K562 (cell line): Measurements from ENCODE around the gene TUBGCP5.

Experiments
- CHD7 ChIP-seq: fragments of 200-600 bp; sonication (generic); IDR thresholded peaks from one replicate; pipeline ENCODE4 v1.6.1; 2012; ENCODE audit warnings: mild to moderate bottlenecking, low read depth, low read length, inconsistent platforms
- CTCF ChIP-seq, 3 experiments: IDR thresholded peaks in 2 of 3; conservative IDR thresholded peaks in 1 of 3; 2 replicates each; pipeline ENCODE4 v1.5.1; 2011 to 2012; ENCODE audit warnings: low read length in 3 of 3, mild to moderate bottlenecking in 3 of 3, control low read depth in 2 of 3, improper control_type of control experiment in 1 of 3, inconsistent platforms in 1 of 3, low read depth in 1 of 3, mixed read lengths in 1 of 3, moderate library complexity in 1 of 3; ENCODE audit not compliant: insufficient read depth in 2 of 3
- E2F6 ChIP-seq, 2 experiments: IDR thresholded peaks; 2 replicates each; pipeline ENCODE4 v1.6.1; 2011; ENCODE audit warnings: borderline replicate concordance in 1 of 2, control low read depth in 1 of 2, low read depth in 1 of 2, low read length in 1 of 2, mild to moderate bottlenecking in 1 of 2, mixed read lengths in 1 of 2, moderate library complexity in 1 of 2; ENCODE audit not compliant: insufficient read depth in 1 of 2, insufficient read length in 1 of 2, poor library complexity in 1 of 2, severe bottlenecking in 1 of 2; ENCODE audit errors: extremely low read depth in 1 of 2
- MAFK ChIP-seq: IDR thresholded peaks from 2 replicates; pipeline ENCODE4 v1.6.1; 2011; ENCODE audit warnings: low read length, improper control_type of control experiment
- MCM7 ChIP-seq, 2 experiments: fragments of 450-650 bp; IDR thresholded peaks; 2 replicates each; pipeline ENCODE4 v1.6.1; 2016 to 2018
- SMARCA5 ChIP-seq: fragments of 450-650 bp; IDR thresholded peaks from 2 replicates; pipeline ENCODE4 v1.6.1; 2016

- TF ChIP-seq MAFK = no peak
- TF ChIP-seq CHD7 = no peak
- no peak for TF ChIP-seq MCM7 (IDR thresholded peaks at IDR 0.05)
- TF ChIP-seq CTCF (IDR thresholded peaks at IDR 0.05 in 2 of 3, conservative IDR thresholded peaks at IDR 0.05 in 1 of 3; ENCODE audit: insufficient read depth in 2 of 3, low read depth in 1 of 3, low read length in 3 of 3) = no peak
- TF ChIP-seq SMARCA5 = no peak
- no peak for TF ChIP-seq E2F6 (IDR thresholded peaks at IDR 0.05; ENCODE audit: borderline replicate concordance in 1 of 2, extremely low read depth in 1 of 2, insufficient read depth in 1 of 2, insufficient read length in 1 of 2, low read depth in 1 of 2, low read length in 1 of 2, poor library complexity in 1 of 2, severe bottlenecking in 1 of 2)
Measured at GRCh38 chr15:22956257-22956977, 83.0 kb downstream of the TUBGCP5 start.
